ENCODE results near the gene SYMPK.

DNA sequence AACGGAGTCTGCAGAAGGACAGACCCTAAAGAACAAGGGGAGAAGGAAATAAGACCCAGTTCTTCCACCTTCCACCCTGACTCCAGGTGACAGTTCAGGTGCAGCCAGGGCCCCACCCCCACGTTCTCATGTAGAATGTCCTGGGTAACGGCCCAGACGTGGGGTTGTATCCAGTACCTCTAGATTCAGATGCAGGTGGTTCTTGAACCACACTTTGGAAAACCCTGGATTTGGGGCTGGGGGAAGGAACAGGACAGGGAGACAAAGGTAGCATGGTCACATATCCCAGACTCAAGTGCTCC lies 82.8 kb downstream of the SYMPK start:
- TF ChIP-seq CTCF (IDR thresholded peaks at IDR 0.05; ENCODE audit: low read depth, low read length, poor library complexity, severe bottlenecking) = no peak
- no peak for TF ChIP-seq EZH2phosphoT487 (IDR thresholded peaks at IDR 0.05; ENCODE audit: borderline replicate concordance, low read length)

Measured in DOHH2 (cell line).